ENCODE measurements around the gene PIANP. TPM values are rescaled to one million over a fixed set of nuclear protein-coding genes. Genes with fewer than 3 reads are reported as not detected.

PIANP gene
- total RNA-seq, 4 donors from 2014 or later: not detected

- no peak for TF ChIP-seq CTCF (IDR thresholded peaks at IDR 0.05; ENCODE audit: low read depth)
Observed at GRCh38 chr12:6672143-6672542, 28.5 kb downstream of the PIANP start.

DNA sequence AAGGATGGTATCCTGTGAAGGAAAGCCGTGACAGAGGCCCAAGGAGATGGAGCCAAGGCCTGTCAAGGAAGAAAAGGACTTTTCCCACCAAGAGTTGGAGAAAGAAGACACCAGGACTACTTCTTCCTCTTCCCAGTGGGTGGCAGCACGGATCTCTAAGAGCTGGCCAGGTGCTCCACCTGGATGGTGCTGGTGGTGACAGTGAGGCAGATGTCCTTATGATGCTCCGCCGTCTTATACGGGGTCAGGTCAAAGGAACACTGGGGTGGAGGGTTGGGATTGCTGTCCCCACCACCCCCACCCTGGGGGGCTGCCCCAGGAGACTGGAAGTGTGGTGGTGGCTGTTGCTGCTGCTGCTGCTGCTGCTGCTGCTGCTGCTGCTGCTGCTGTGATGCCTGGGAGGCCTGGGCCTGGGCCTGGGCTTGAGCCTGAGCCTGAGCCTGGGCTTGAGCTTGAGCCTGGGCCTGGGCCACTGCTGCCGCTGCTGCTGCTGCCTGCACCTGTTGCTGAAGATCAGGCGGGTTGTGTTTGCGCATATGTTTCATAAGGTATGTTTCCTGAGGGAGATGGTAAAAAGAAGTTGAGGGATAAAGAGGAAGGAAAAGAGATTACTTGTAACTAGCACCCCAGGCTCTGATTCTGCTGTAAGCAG is 32.9 kb downstream of the PIANP start:
- no peak for TF ChIP-seq CTCF (IDR thresholded peaks at IDR 0.05; ENCODE audit: low read depth)

- TF ChIP-seq CTCF (IDR thresholded peaks at IDR 0.05; ENCODE audit: low read depth): no peak
Observed at GRCh38 chr12:6666211-6666610, 34.4 kb downstream of the PIANP start.

DNA sequence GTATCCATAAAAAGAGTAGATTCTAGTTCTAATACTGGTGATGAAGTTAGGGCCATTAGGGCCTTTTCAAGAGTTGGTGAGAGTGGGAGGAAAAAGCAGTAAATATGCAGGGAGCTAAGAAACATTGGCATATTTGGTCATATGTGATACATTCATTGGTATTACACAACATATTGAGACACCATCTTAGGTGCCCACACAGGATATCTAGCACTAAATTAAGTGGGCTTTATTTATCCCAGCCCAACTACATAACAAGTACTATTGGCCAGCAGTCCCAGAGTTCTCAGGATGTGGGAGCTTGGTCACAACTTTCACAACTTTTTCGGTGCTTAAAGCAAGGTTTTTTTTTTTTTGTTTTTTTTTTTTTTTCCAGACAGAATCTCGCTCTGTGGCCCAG is 35.7 kb downstream of the PIANP start:
- no peak for TF ChIP-seq CTCF (IDR thresholded peaks at IDR 0.05; ENCODE audit: low read depth)

DNA sequence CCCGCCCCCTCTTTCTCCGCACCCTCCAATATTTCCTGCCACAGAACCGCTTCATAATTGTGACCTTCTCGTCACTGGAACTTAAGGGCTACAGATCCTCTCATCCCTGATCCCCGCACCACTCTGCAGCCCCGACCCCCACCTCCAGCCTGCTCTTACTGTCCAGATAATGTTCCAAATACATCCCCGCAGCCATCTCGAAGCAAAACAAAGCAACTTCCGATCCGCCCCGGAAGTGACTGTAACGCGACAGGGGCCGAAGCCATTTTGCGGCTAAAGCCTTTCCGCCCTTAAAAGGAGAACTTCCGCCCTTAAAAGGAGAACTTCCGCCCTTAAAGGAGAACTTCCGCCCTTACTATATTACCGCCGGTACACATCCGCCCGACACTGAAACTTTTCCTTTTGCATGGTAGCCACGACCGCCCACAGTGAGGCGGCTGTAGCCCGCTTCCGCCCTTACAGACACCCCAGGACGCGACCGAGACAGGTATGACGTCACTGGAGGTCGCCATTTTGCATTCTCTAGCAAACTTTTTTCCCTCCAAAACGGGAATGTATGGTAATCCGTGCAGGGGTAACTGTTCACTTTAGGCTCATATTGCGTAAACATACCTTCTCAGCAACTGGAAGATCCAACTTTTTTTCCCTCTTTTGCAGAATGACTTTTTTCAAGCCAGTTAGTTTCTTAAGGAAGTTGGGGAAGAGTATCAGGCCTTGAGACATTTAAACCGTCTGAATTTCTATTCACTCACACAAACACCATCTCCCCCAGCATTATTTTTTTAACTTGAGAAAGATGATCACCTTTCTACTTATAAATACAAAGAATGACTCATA is 37.5 kb downstream of the PIANP start, which contains the start of gene ING4:
TSS of gene ING4 (minus strand) at position 214 of the 837 bp plus-strand sequence. CDS start at position 196, 18 bp downstream.
- no peak for TF ChIP-seq CTCF (IDR thresholded peaks at IDR 0.05; ENCODE audit: low read depth)

DNA sequence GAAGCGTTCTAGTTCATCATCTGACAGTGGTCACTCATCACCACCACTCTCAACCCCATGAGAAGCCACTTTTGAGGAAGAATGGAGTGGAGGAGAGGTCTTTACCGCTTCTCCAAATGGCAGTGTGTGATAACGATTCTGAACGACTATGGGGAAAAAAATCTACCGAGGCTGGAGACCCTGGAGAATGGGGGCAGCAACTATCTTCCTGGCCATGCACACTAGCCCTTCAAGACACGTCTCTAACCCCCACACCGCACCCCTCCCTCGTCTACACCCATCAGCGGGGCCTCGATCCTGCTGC is 38.1 kb downstream of the PIANP start:
- TF ChIP-seq CTCF (IDR thresholded peaks at IDR 0.05; ENCODE audit: low read depth): no peak

GRCh38 chr12:6653987-6654386 is 46.6 kb downstream of the PIANP start:
- TF ChIP-seq CTCF (IDR thresholded peaks at IDR 0.05; ENCODE audit: low read depth): no peak
